GM12878 (cell line): Measurements from ENCODE around the gene DENND2C. TPM values are rescaled to one million over a fixed set of nuclear protein-coding genes. Genes with fewer than 3 reads are reported as not detected.

Source experiments
- ATAC-seq: fragments of 200-7000 bp; cut with Tn5 transposase; 3 replicates; pipeline ENCODE4 v1.9.1; 2020; ENCODE audit warnings: mild to moderate bottlenecking, moderate library complexity
- BruUV-seq: library from RNA; stranded (reverse); fragments of 400-500 nt; replicated peaks from 2 replicates; lab custom pipeline; 2021; lab: Mats Ljungman, UMichigan
- CTCF ChIA-PET: fragments of 300-600 bp; sonication (Branson Sonifier 250); formaldehyde crosslinking; extraction: SDS; loops from one replicate; lab custom pipeline; 2021; ENCODE audit warnings: inconsistent platforms; lab: Yijun Ruan, JAX
- POLR2A ChIA-PET: fragments of 350-600 bp; formaldehyde crosslinking; extraction: SDS; loops from one replicate; lab custom pipeline; 2021; ENCODE audit warnings: inconsistent platforms; lab: Charles Lee
- RAD21 ChIA-PET: fragments of 300-600 bp; sonication (Branson Sonifier 250); formaldehyde crosslinking; loops from one replicate; lab custom pipeline; 2023; ENCODE audit warnings: antibody characterized with exemption; ENCODE audit not compliant: unreplicated experiment; lab: Charles Lee
- SMC1A ChIA-PET: fragments of 300-600 bp; sonication (Branson Sonifier 250); formaldehyde crosslinking; loops from one replicate; lab custom pipeline; 2023; ENCODE audit not compliant: unreplicated experiment, uncharacterized antibody; lab: Charles Lee
- DNase-seq: peaks from one replicate; pipeline ENCODE4 v3.0.0-alpha.2; 2011; ENCODE audit warnings: low read depth, low spot score
- FAIRE-seq: peaks from 3 replicates; lab custom pipeline; 2011; peaks lifted over from hg19 to GRCh38; lab: Jason Lieb, UNC
- H2AFZ ChIP-seq: 2 replicates; pipeline ENCODE4 v1.6.0; 2011; ENCODE audit warnings: low read depth, low read length, control low read depth; ENCODE audit not compliant: control insufficient read depth
- H3K27ac ChIP-seq: 2 replicates; pipeline ENCODE4 v1.5.1; 2011; ENCODE audit warnings: control low read depth; ENCODE audit not compliant: control insufficient read depth, insufficient read depth
- H3K27me3 ChIP-seq, 2 experiments: replicated peaks in 1 of 2; 2 replicates each; pipeline versions ENCODE4 v1.6.0 to v1.6.1; 2011; ENCODE audit warnings: low read length in 1 of 2; ENCODE audit not compliant: control insufficient read depth in 2 of 2, insufficient read depth in 2 of 2
- H3K36me3 ChIP-seq, 2 experiments: 2 replicates each; pipeline ENCODE4 v1.5.1; 2011; ENCODE audit warnings: low read length in 1 of 2; ENCODE audit not compliant: control insufficient read depth in 2 of 2, insufficient read depth in 2 of 2
- H3K4me1 ChIP-seq: 2 replicates; pipeline ENCODE4 v1.6.1; 2011; ENCODE audit warnings: mild to moderate bottlenecking, low read length, moderate library complexity, mixed read lengths; ENCODE audit not compliant: control insufficient read depth, insufficient read depth
- H3K4me2 ChIP-seq: 2 replicates; pipeline ENCODE4 v1.6.0; 2011; ENCODE audit warnings: control low read depth; ENCODE audit not compliant: control insufficient read depth, insufficient read depth
- H3K4me3 ChIP-seq: fragments of 200-600 bp; sonication (generic); 2 replicates; pipeline ENCODE4 v1.5.1; 2016
- H3K79me2 ChIP-seq: 2 replicates; pipeline ENCODE4 v1.6.0; 2011; ENCODE audit warnings: low read length; ENCODE audit not compliant: control insufficient read depth, insufficient read depth
- H3K9ac ChIP-seq: 2 replicates; pipeline ENCODE4 v1.8.0; 2011; ENCODE audit warnings: low read length, control low read depth, mixed read lengths; ENCODE audit not compliant: control insufficient read depth, insufficient read depth
- H3K9me3 ChIP-seq: replicated peaks from 3 replicates; pipeline ENCODE4 v1.5.1; 2011; ENCODE audit warnings: mild to moderate bottlenecking, low read length; ENCODE audit not compliant: control insufficient read depth, insufficient read depth
- H4K20me1 ChIP-seq: 2 replicates; pipeline ENCODE4 v1.6.0; 2011; ENCODE audit not compliant: control insufficient read depth, insufficient read depth
- ASH2L ChIP-seq: fragments of 300-600, 200-600 bp; sonication (generic); IDR thresholded peaks from 2 replicates; pipeline ENCODE4 v1.6.1; 2017; ENCODE audit warnings: low read depth, mild to moderate bottlenecking, borderline replicate concordance
- BCL11A ChIP-seq: IDR thresholded peaks from 2 replicates; pipeline ENCODE4 v1.6.1; 2011; ENCODE audit warnings: low read depth, low read length
- E4F1 ChIP-seq: fragments of 450-650 bp; IDR thresholded peaks from 2 replicates; pipeline ENCODE4 v1.6.1; 2018; ENCODE audit warnings: borderline replicate concordance, mild to moderate bottlenecking; ENCODE audit not compliant: partially characterized antibody
- EP300 ChIP-seq, 2 experiments: fragments of 150-350 bp in 1 of 2; IDR thresholded peaks; 2 replicates each; pipeline ENCODE4 v1.6.1; 2011 to 2012; ENCODE audit warnings: low read depth in 2 of 2, low read length in 2 of 2, borderline replicate concordance in 1 of 2, improper control_type of control experiment in 1 of 2, inconsistent platforms in 1 of 2; ENCODE audit not compliant: control insufficient read depth in 1 of 2
- FOS ChIP-seq: IDR thresholded peaks from 3 replicates; pipeline ENCODE4 v1.6.1; 2011; ENCODE audit warnings: borderline replicate concordance; ENCODE audit not compliant: insufficient read length; ENCODE audit errors: extremely low read depth
- MEF2A ChIP-seq: IDR thresholded peaks from 2 replicates; pipeline ENCODE4 v1.6.1; 2011; ENCODE audit warnings: low read depth, mild to moderate bottlenecking, low read length, moderate library complexity; ENCODE audit not compliant: insufficient read depth
- MYC ChIP-seq: IDR thresholded peaks from 2 replicates; pipeline ENCODE4 v1.6.1; 2011; ENCODE audit warnings: mild to moderate bottlenecking, low read length, moderate library complexity, inconsistent platforms; ENCODE audit not compliant: insufficient read depth, insufficient replicate concordance, insufficient read length, severe bottlenecking
- NFYA ChIP-seq: IDR thresholded peaks from 2 replicates; pipeline ENCODE4 v1.6.1; 2011; ENCODE audit warnings: low read depth, mild to moderate bottlenecking, low read length, improper control_type of control experiment, borderline replicate concordance
- PRDM15 ChIP-seq: fragments of 450-650 bp; formaldehyde crosslinking; IDR thresholded peaks from 2 replicates; pipeline ENCODE4 v1.4.0; 2020; ENCODE audit warnings: mild to moderate bottlenecking, moderate library complexity
- SKIL ChIP-seq: fragments of 450-650 bp; IDR thresholded peaks from 2 replicates; pipeline ENCODE4 v1.6.1; 2017; ENCODE audit warnings: mild to moderate bottlenecking, low read depth, inconsistent platforms; ENCODE audit not compliant: poor library complexity, severe bottlenecking
- SP1 ChIP-seq: IDR thresholded peaks from one replicate; pipeline ENCODE4 v1.6.1; 2011; ENCODE audit warnings: low read depth, low read length
- ZNF384 ChIP-seq: IDR thresholded peaks from 2 replicates; pipeline ENCODE4 v1.6.1; 2012; ENCODE audit warnings: low read depth, mild to moderate bottlenecking, low read length, improper control_type of control experiment, borderline replicate concordance
- WGBS: methylation state at CpG from one replicate; pipeline ENCODE4 v1.1.6; 2016; ENCODE audit warnings: low lambda C conversion rate; ENCODE audit not compliant: insufficient replicate concordance, insufficient coverage; ENCODE audit errors: missing lambda C conversion rate; 5-methylcytosine and 5-hydroxymethylcytosine counted together
- in situ Hi-C: fragments of 300-500 bp; cut with MboI; formaldehyde crosslinking; loops from 9 replicates; pipeline ENCODE4 v1.14.3; 2018; ENCODE audit warnings: mixed read lengths
- intact Hi-C: fragments of 100-400 bp; cut with micrococcal nuclease; formaldehyde crosslinking; loops from one replicate; pipeline ENCODE4 v1.14.2; 2022; ENCODE audit not compliant: unreplicated experiment
- polyA plus RNA-seq, 11 experiments: library from polyadenylated mRNA; depleted of rRNA in 4 of 11; unstranded in 6 of 11; stranded (reverse) in 5 of 11; fragments of >200 nt; fragmentation: Nextera tagmentation in 4 of 11; fragmentation: Illumina TruSeq in 1 of 11; extraction: Ambion mirVana in 4 of 11; extraction: Trizol in 1 of 11; gene quantifications; 1 replicate in 1 of 11; 2 replicates in 10 of 11; pipeline versions ENCODE4 v1.2.1 to v1.2.3, GENCODE V29; 2011 to 2016; ENCODE audit warnings: inconsistent platforms in 2 of 11, missing spikeins in 2 of 11, low read depth in 1 of 11
- total RNA-seq, 4 experiments: library from RNA; depleted of rRNA in 3 of 4; stranded (reverse); fragments of >200 nt in 3 of 4; fragmentation: Illumina TruSeq in 1 of 4; extraction: Trizol in 1 of 4; gene quantifications; 2 replicates each; pipeline versions ENCODE4 v1.2.1 to v1.2.3, GENCODE V29; 2013 to 2021

The DENND2C gene
- total and polyA plus RNA-seq, 10 of the 15 experiments (the other 5 are each of a cell fraction or from before 2014, with no cell fraction given) = 0.01 to 0.10 (median 0.06) TPM; not detected in 3

- ChIA-PET RAD21 (interaction anchor here (1.6 kb wide), 1 partner anchor 9 kb away, joined by 3 read pairs; no protein-coding TSS in a partner anchor), SMC1A (no interaction called here), POLR2A (interaction anchor here (0.6 kb wide), 2 partner anchors 286 to 1109 kb away, joined by 3 read pairs; no protein-coding TSS in a partner anchor), CTCF (interaction anchor here (0.6 to 1.3 kb wide), 4 partner anchors 11 to 96 kb away, joined by 3 to 4 read pairs (median 4); no protein-coding TSS in a partner anchor)
- no peaks in the 10 kb centered on the region for H4K20me1 ChIP-seq
- H3K4me3 ChIP-seq = no peak overlapping the region
- no peak for ATAC-seq
- no peak overlapping the region for H3K27ac ChIP-seq
- H3K79me2 ChIP-seq = no peaks in the 10 kb centered on the region
- no peak overlapping the region for H2AFZ ChIP-seq
- no peak for TF ChIP-seq PRDM15 (CRISPR knock-in tag)
- no peak for TF ChIP-seq EP300 (IDR thresholded peaks at IDR 0.05; ENCODE audit: borderline replicate concordance in 1 of 2, control insufficient read depth in 1 of 2, low read depth in 2 of 2, low read length in 2 of 2)
- no peak for TF ChIP-seq MYC
- TF ChIP-seq SKIL = no peak
- no peak for TF ChIP-seq NFYA
- TF ChIP-seq SP1 = no peak
- TF ChIP-seq ASH2L = no peak
- no peak for TF ChIP-seq FOS
- TF ChIP-seq ZNF384 = no peak
- TF ChIP-seq BCL11A = no peak
- TF ChIP-seq E4F1 = no peak
- TF ChIP-seq MEF2A = no peak
- H3K4me1 ChIP-seq = no peaks in the 10 kb centered on the region
- H3K4me2 ChIP-seq = no peak overlapping the region
- H3K27me3 ChIP-seq = 0 out of 4 replicates have a peak, but pooled peaks cover 0 to 3% of the 10 kb centered on the region in 2 experiments
- H3K9me3 ChIP-seq = no peaks in the 10 kb centered on the region
- no peak for FAIRE-seq
- in situ Hi-C loops = no loop called here
- BruUV-seq = no TSS peak
- H3K36me3 ChIP-seq = no peaks in the 10 kb centered on the region
- H3K9ac ChIP-seq = no peak overlapping the region
- no peak for DNase-seq
- intact Hi-C loops = no loop called here
- 25% methylated on average over 2 of the region's 2 CpGs for WGBS
Observed at GRCh38 chr1:114660238-114660637, 9.6 kb downstream of the DENND2C start.
